ENCODE results near the gene CFL1. TPM values are rescaled to one million over a fixed set of nuclear protein-coding genes. Genes with fewer than 3 reads are reported as not detected.

CFL1 gene
- total and polyA plus RNA-seq, 2 of the 8 experiments (the other 6 are each of a cell fraction or from before 2014, with no cell fraction given), result 1,252 to 1,365 TPM

DNA sequence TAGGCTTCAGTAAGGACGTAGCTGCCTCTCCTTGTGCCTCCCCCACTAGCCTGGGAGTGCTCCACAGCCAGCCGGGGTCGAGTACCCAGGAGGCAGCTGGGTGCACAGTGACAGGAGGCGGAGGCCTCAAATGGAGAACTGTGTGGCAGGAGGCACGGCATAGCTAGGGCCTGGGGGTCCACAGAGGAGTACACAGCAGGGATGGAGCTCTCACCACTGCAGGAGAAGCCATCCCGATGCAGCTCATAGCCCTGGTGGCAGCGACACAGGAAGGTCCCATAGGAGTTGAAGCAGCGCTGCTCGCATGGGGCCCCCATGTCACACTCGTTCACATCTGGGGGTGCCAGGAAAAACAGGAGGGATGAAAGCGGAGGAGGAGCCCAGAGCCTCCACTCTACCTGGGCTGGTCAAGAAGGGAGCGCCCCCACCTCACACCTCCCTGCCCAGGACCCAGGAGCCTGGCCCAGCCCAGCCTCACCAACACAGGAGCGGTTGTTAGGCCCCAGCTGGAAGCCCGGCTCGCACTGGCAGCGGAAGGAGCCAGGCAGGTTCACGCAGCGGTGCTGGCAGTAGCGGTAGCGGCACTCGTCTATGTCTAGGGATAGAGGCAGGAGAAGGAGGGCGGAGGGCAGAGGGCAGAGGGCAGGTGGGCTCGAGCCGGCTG is 11.8 kb upstream of the CFL1 start:
- H2BK15ac ChIP-seq (ENCODE audit: low read length), result no peak overlapping the region
- POLR2A ChIA-PET (ENCODE audit: partially characterized antibody), result interaction anchor here (1.4 to 39.7 kb wide), 4 partner anchors 5 to 133 kb away, joined by 4 to 1071 read pairs (median 538); partner anchors contain the start of genes BANF1, CCDC85B, CFL1 and CTSW
- no peak overlapping the region for H4K5ac ChIP-seq (ENCODE audit: insufficient read length, low read depth, low read length)
- no peak overlapping the region; a peak in 1 of 7 replicates for H3K9ac ChIP-seq (replicated peaks in 1 of 4; ENCODE audit: extremely low read depth in 1 of 4, low read depth in 3 of 4, low read length in 3 of 4)
- no peak overlapping the region for H2BK5ac ChIP-seq (ENCODE audit: low read depth, low read length)
- no peak overlapping the region for H3K4me3 ChIP-seq (ENCODE audit: extremely low read depth in 1 of 4, insufficient read depth in 2 of 4, low read depth in 3 of 4, low read length in 4 of 4)
- H3K23ac ChIP-seq (ENCODE audit: insufficient read length), result no peak overlapping the region
- H3K4me2 ChIP-seq (ENCODE audit: insufficient read depth in 1 of 2, low read depth in 2 of 2, low read length in 2 of 2), result no peak overlapping the region
- H2BK120ac ChIP-seq (replicated peaks; ENCODE audit: low read depth, low read length), result no peak overlapping the region
- H2BK12ac ChIP-seq (ENCODE audit: low read depth, low read length), result no peak overlapping the region
- H4K8ac ChIP-seq (ENCODE audit: extremely low read depth, insufficient read depth, low read length), result no peak overlapping the region
- H3K79me1 ChIP-seq (ENCODE audit: low read depth, low read length), result no peaks in the 10 kb centered on the region; the same call in 1 of the 2 replicates
- FAIRE-seq, result no peak
- no peak for DNase-seq (ENCODE audit: low read depth in 1 of 2, low spot score in 2 of 2)
- no peak overlapping the region for H4K91ac ChIP-seq (replicated peaks; ENCODE audit: insufficient read length, low read length)
- TF ChIP-seq RXRA (IDR thresholded peaks at IDR 0.05; ENCODE audit: insufficient read depth, low read depth, low read length) (no peak), CEBPB (IDR thresholded peaks at IDR 0.05; ENCODE audit: low read depth, low read length) (no peak), ATF3 (IDR thresholded peaks at IDR 0.05; ENCODE audit: insufficient read depth, low read depth, low read length) (no peak)
- H4K20me1 ChIP-seq (replicated peaks in 1 of 2; ENCODE audit: control insufficient read depth in 1 of 2, insufficient read depth in 2 of 2, low read length in 2 of 2), result peaks cover 0 to 2% of the 10 kb centered on the region in 2 experiments
- H2BK20ac ChIP-seq (ENCODE audit: low read length), result no peak overlapping the region
- H3K18ac ChIP-seq (ENCODE audit: extremely low read depth, low read length), result no peak overlapping the region
- H2AK5ac ChIP-seq (ENCODE audit: low read depth, low read length), result no peak overlapping the region
- H3K56ac ChIP-seq (replicated peaks; ENCODE audit: insufficient read length, low read depth, low read length), result no peak overlapping the region
- peaks cover 9% of the 10 kb centered on the region; the same call in 1 of the 2 replicates for H3K23me2 ChIP-seq (ENCODE audit: low read depth, low read length)
- H3K9me3 ChIP-seq (ENCODE audit: insufficient read depth in 2 of 2, low read depth in 1 of 2, low read length in 1 of 2), result no peaks in the 10 kb centered on the region
- peaks cover 0 to 6% (median 4%) of the 10 kb centered on the region in 4 experiments; a peak in 4 of 8 replicates for H3K36me3 ChIP-seq (ENCODE audit: control insufficient read depth in 2 of 4, insufficient read depth in 4 of 4, low read length in 3 of 4)
- no peak overlapping the region for H3K14ac ChIP-seq (ENCODE audit: insufficient read length)
- H3K27ac ChIP-seq (ENCODE audit: low read depth, low read length), result no peak overlapping the region
- no peaks in the 10 kb centered on the region for H3K79me2 ChIP-seq (ENCODE audit: control insufficient read depth in 1 of 2, insufficient read depth in 2 of 2, low read length in 2 of 2)
- 93% methylated on average over 24 of the region's 24 CpGs; no CpG with 5 or more reads in 1 of the 2 experiments for WGBS, 2 experiments (ENCODE audit: extremely low coverage in 1 of 2, insufficient coverage in 1 of 2, insufficient read length in 1 of 2, insufficient replicate concordance in 2 of 2, low coverage in 1 of 2, low lambda C conversion rate in 2 of 2, missing lambda C conversion rate in 1 of 2)
- H2AFZ ChIP-seq (ENCODE audit: low read length), result no peak overlapping the region
- peaks cover 0 to 10% (median 3%) of the 10 kb centered on the region in 4 experiments; a peak in 5 of 7 replicates for H3K4me1 ChIP-seq (replicated peaks in 1 of 4; ENCODE audit: control insufficient read depth in 3 of 4, insufficient read depth in 4 of 4, low read length in 3 of 4)
- CTCF ChIA-PET (ENCODE audit: partially characterized antibody), result interaction anchor here (0.7 to 8.9 kb wide), 8 partner anchors 10 to 142 kb away, joined by 3 to 210 read pairs (median 10); partner anchors contain the start of genes CCDC85B, CFL1, CST6 and CTSW
- no peak overlapping the region for H3K4ac ChIP-seq (replicated peaks; ENCODE audit: insufficient read length, low read depth, low read length)
- peaks cover 0 to 32% (median 15%) of the 10 kb centered on the region in 4 experiments; a peak in 4 of 7 replicates for H3K27me3 ChIP-seq (replicated peaks in 1 of 4; ENCODE audit: control insufficient read depth in 3 of 4, extremely low read depth in 1 of 4, insufficient read depth in 3 of 4, low read length in 3 of 4)

All from H1 (cell line).